AG08396 (cell line): ENCODE data around the gene CARD14.

Experiments used
- DNase-seq: peaks from one replicate; pipeline ENCODE4 v3.0.0; 2012; ENCODE audit warnings: low spot score, mixed read lengths

The CARD14 gene

GRCh38 chr17:80169784-80170500 is at the start of gene CARD14:
CARD14 (plus strand) TSS chr17:80170030; CDS start chr17:80181439, 11,409 bp downstream.
- DNase-seq = peak; percentile 16

- DNase-seq = no peak
Observed at GRCh38 chr17:80122026-80122575, 47.7 kb upstream of the CARD14 start.

GRCh38 chr17:80122926-80123505 is 46.8 kb upstream of the CARD14 start:
- no peak for DNase-seq

GRCh38 chr17:80123791-80124190 is 46.0 kb upstream of the CARD14 start:
- peak; percentile 58 for DNase-seq

GRCh38 chr17:80124351-80124981 is 45.4 kb upstream of the CARD14 start:
- peak; percentile 25 for DNase-seq

GRCh38 chr17:80125656-80126448 is 44.0 kb upstream of the CARD14 start:
- DNase-seq = peak; percentile 86

GRCh38 chr17:80126449-80126715 is 43.4 kb upstream of the CARD14 start:
- no peak for DNase-seq

GRCh38 chr17:80129006-80129565 is 40.7 kb upstream of the CARD14 start:
- no peak for DNase-seq

- DNase-seq = no peak
Observed at GRCh38 chr17:80130992-80131391, 38.8 kb upstream of the CARD14 start.

GRCh38 chr17:80132906-80133625 is 36.8 kb upstream of the CARD14 start:
- no peak for DNase-seq

- DNase-seq = no peak
Observed at GRCh38 chr17:80133626-80133970, 36.2 kb upstream of the CARD14 start.

- DNase-seq = no peak
Observed at GRCh38 chr17:80137131-80137530, 32.7 kb upstream of the CARD14 start.

- DNase-seq = no peak
Observed at GRCh38 chr17:80138856-80139426, 30.9 kb upstream of the CARD14 start.

GRCh38 chr17:80141463-80142165 is 28.2 kb upstream of the CARD14 start:
- no peak for DNase-seq

- DNase-seq = no peak
Observed at GRCh38 chr17:80142929-80143328, 26.9 kb upstream of the CARD14 start.

GRCh38 chr17:80145076-80146075 is 24.5 kb upstream of the CARD14 start:
- DNase-seq = no peak

GRCh38 chr17:80146121-80147034 is 23.5 kb upstream of the CARD14 start:
- DNase-seq = peak; percentile 54
